HUES48 (cell line): ENCODE measurements around the gene LDLRAD4.

ENCODE experiments used
- H3K27ac ChIP-seq: one replicate; pipeline ENCODE4 v1.7.0; 2013; ENCODE audit warnings: low read depth, low read length, inconsistent platforms
- H3K27me3 ChIP-seq: 2 replicates; pipeline ENCODE4 v1.6.1; 2013; ENCODE audit warnings: mild to moderate bottlenecking, low read length; ENCODE audit not compliant: control insufficient read depth, insufficient read depth
- H3K36me3 ChIP-seq: 2 replicates; pipeline ENCODE4 v1.6.1; 2013; ENCODE audit warnings: low read length; ENCODE audit not compliant: control insufficient read depth, insufficient read depth
- H3K4me1 ChIP-seq: 2 replicates; pipeline ENCODE4 v1.6.1; 2013; ENCODE audit warnings: mild to moderate bottlenecking, low read length; ENCODE audit not compliant: control insufficient read depth, insufficient read depth
- H3K4me3 ChIP-seq: 2 replicates; pipeline ENCODE4 v1.5.1; 2013; ENCODE audit warnings: mild to moderate bottlenecking, low read depth, low read length
- H3K9ac ChIP-seq: 2 replicates; pipeline ENCODE4 v1.6.1; 2013; ENCODE audit warnings: mild to moderate bottlenecking, low read depth, low read length, moderate library complexity
- H3K9me3 ChIP-seq: 2 replicates; pipeline ENCODE4 v1.6.1; 2013; ENCODE audit warnings: low read length; ENCODE audit not compliant: control insufficient read depth, insufficient read depth

LDLRAD4 gene

GRCh38 chr18:13393338-13393737, 174.8 kb downstream of the LDLRAD4 start:
- Histone ChIP-seq H3K9ac (no peak overlapping the region), H3K4me1 (no peaks in the 10 kb centered on the region), H3K36me3 (no peaks in the 10 kb centered on the region), H3K27me3 (no peaks in the 10 kb centered on the region), H3K27ac (no peak overlapping the region), H3K4me3 (no peak overlapping the region), H3K9me3 (no peaks in the 10 kb centered on the region)

DNA sequence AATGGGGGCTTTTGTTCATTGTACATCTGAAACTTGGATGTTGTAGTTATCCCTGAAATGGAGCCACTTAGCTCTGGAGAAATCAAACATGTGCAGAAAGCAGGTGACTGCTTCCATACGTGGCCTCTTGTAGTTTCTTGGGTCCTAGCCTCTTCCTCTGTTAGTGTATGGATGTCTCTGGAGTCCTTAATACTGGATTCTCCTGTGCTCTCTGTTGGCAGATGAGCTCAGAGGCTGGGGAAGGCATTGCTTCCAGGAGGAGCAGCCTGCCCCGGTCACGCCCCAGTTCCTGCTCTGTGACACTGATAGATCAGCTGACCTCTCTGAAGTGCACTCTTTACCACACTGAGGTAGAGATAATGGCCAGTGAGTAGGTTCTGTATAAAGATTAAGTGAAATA, 176.2 kb downstream of the LDLRAD4 start:
- H3K4me1 ChIP-seq, result no peaks in the 10 kb centered on the region
- no peaks in the 10 kb centered on the region for H3K27me3 ChIP-seq
- no peaks in the 10 kb centered on the region for H3K9me3 ChIP-seq
- no peak overlapping the region for H3K9ac ChIP-seq
- no peaks in the 10 kb centered on the region for H3K36me3 ChIP-seq
- no peak overlapping the region for H3K4me3 ChIP-seq
- H3K27ac ChIP-seq, result no peak overlapping the region

DNA sequence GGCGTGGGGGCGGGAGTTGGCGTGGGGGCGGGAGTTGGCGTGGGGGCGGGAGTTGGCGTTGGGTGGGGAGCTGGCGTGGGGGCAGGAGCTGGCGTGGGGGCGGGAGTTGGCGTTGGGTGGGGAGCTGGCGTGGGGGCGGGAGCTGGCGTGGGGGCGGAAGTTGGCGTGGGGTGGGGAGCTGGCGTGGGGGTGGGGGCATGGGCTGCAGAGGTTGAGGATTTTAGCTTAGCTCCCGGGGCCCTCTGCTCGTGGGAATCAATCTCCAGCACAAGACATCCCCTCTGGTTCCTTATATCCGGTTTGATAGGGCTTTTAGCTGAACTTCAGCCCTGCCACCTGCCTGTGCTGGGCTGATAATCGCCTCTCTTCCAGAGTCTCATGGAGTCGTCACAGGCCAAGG, 177.0 kb downstream of the LDLRAD4 start:
- Histone ChIP-seq H3K4me3 (no peak overlapping the region), H3K9me3 (no peaks in the 10 kb centered on the region), H3K36me3 (no peaks in the 10 kb centered on the region), H3K4me1 (no peaks in the 10 kb centered on the region), H3K27ac (no peak overlapping the region), H3K27me3 (no peaks in the 10 kb centered on the region), H3K9ac (no peak overlapping the region)

- Histone ChIP-seq H3K27ac (no peak overlapping the region), H3K4me3 (no peak overlapping the region), H3K27me3 (no peaks in the 10 kb centered on the region), H3K4me1 (no peaks in the 10 kb centered on the region), H3K9ac (no peak overlapping the region), H3K36me3 (no peaks in the 10 kb centered on the region), H3K9me3 (no peaks in the 10 kb centered on the region)
Measured at GRCh38 chr18:13397504-13398163, 179.1 kb downstream of the LDLRAD4 start.

GRCh38 chr18:13398631-13399030, 180.1 kb downstream of the LDLRAD4 start:
- Histone ChIP-seq H3K4me3 (no peak overlapping the region), H3K36me3 (no peaks in the 10 kb centered on the region), H3K4me1 (no peaks in the 10 kb centered on the region), H3K9ac (no peak overlapping the region), H3K27me3 (no peaks in the 10 kb centered on the region), H3K27ac (no peak overlapping the region), H3K9me3 (no peaks in the 10 kb centered on the region)

GRCh38 chr18:13399511-13399910, 181.0 kb downstream of the LDLRAD4 start:
- H3K36me3 ChIP-seq, result no peaks in the 10 kb centered on the region
- no peak overlapping the region for H3K27ac ChIP-seq
- H3K4me3 ChIP-seq, result no peak overlapping the region
- no peaks in the 10 kb centered on the region for H3K27me3 ChIP-seq
- no peaks in the 10 kb centered on the region for H3K9me3 ChIP-seq
- H3K4me1 ChIP-seq, result no peaks in the 10 kb centered on the region
- no peak overlapping the region for H3K9ac ChIP-seq

DNA sequence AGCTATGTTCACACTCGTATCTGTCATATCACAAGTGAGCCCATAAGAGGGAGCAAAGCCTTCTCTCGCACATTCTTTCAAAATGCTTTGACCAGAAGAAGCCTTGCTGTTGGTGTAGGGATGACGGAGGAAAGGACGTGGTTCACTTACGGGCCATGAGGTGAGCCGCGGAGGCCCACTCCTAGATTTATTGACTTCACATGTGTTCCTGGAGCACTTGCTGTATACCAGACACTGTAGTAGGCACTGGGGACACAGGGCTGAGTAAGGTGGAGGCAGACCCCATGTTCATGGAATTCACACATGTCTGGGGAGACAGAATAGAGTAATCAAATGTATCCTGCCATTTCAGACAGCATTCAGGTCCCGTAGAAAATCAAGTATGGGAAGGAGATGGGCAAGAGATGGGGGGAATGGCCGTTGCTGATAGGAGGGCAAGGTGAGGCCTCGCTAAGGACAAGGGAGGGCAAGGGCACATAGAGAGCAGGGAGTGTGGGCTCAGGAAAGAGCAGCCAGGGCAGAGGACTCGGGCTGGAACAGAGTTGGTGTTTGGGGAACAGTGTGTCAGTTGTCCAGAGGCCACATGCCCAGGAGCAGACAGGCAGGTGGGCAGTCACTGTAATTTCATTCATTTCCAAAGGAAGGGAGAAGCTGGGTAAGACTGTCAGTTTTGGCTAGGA, 182.2 kb downstream of the LDLRAD4 start:
- Histone ChIP-seq H3K27me3 (no peaks in the 10 kb centered on the region), H3K9ac (no peak overlapping the region), H3K4me3 (no peak overlapping the region), H3K9me3 (no peaks in the 10 kb centered on the region), H3K4me1 (no peaks in the 10 kb centered on the region), H3K27ac (no peak overlapping the region), H3K36me3 (no peaks in the 10 kb centered on the region)

DNA sequence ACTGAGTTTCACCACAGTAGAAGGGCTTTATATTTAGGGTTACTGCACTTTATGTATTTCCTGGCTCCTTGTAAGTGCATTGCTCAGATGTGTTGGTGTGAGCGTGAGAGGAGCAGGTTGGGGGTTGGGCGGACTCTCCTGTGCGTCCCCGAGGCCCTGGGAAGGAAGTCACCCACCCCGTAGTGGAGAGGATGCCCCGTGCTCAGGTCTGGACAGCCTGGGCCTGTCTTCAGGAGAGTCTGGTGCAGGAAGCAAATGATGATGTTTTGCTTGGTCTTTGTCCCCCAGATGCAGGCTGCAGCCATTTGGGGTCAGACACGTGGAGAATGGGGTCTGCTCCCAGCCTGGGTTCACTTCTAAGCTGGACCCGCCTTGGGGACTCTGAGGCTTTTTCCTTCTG, 182.8 kb downstream of the LDLRAD4 start:
- H3K9ac ChIP-seq, result no peak overlapping the region
- no peaks in the 10 kb centered on the region for H3K4me1 ChIP-seq
- no peak overlapping the region for H3K27ac ChIP-seq
- H3K27me3 ChIP-seq, result no peaks in the 10 kb centered on the region
- H3K9me3 ChIP-seq, result no peaks in the 10 kb centered on the region
- H3K4me3 ChIP-seq, result no peak overlapping the region
- no peaks in the 10 kb centered on the region for H3K36me3 ChIP-seq

DNA sequence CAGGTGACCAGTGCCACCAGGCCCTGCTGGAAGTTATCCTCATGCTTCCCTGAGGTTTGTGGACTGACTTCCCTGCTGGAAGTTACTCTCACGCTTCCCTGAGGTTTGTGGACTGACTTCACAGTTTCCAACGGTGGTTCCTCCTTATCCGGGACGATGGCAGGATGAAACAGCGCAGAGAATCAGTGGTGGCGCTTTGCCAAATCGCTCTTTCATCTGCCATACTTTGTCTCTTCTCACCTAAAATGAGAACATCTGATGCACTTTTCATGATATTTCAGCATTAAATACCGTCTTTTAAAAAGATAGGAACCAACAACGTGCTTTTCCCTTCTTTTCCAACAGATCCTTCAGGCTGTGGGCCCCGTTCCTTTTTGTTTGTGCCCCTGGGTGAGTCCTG, 183.3 kb downstream of the LDLRAD4 start:
- H3K27ac ChIP-seq, result no peak overlapping the region
- no peaks in the 10 kb centered on the region for H3K9me3 ChIP-seq
- no peak overlapping the region for H3K9ac ChIP-seq
- no peaks in the 10 kb centered on the region for H3K27me3 ChIP-seq
- H3K4me3 ChIP-seq, result no peak overlapping the region
- H3K4me1 ChIP-seq, result no peaks in the 10 kb centered on the region
- H3K36me3 ChIP-seq, result no peaks in the 10 kb centered on the region

DNA sequence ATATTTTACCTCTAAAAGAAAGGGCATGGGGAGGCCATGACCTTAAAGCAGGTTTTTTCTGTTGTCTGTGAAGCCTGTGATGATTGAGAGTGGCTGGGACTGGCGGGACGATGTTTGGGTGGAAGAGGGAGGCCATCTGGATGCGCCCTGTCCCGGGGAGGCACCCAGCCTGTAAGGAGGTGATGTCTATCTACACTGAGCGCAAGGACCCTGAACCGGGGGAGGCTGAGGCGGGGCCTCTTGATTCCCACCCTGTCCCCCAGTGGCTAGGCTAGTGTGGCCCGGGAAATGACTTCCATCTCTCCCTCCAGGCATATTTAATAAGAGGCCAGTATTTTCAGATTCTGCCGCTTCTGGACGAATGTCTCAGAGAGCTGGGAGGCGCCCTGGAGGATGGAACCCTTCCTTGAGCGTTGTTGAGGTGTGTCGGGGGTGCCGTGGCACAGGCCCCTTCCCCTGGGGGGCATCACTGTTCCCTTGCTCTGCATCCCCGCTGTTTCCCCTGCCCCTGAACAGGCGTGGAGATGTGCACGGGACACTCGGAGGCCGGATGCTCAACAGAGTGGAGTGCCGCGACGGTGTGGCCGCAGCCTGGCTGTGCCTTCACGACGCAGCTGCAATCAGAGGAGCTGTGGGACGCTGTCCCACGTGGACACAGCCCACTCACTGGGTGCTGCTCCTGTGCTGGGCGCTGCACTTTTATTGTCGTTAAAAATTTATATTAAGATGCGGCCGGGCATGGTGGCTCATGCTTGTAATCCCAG, 185.4 kb downstream of the LDLRAD4 start:
- no peaks in the 10 kb centered on the region for H3K9me3 ChIP-seq
- no peaks in the 10 kb centered on the region for H3K36me3 ChIP-seq
- H3K27me3 ChIP-seq, result no peaks in the 10 kb centered on the region
- no peaks in the 10 kb centered on the region for H3K4me1 ChIP-seq
- H3K27ac ChIP-seq, result no peak overlapping the region
- no peak overlapping the region for H3K9ac ChIP-seq
- no peak overlapping the region for H3K4me3 ChIP-seq
